Ishikawa (cell line): ENCODE results near the gene NEK7.

Source experiments
- CEBPB ChIP-seq: IDR thresholded peaks from 2 replicates; pipeline ENCODE4 v1.6.1; 2012
- CREB1 ChIP-seq: IDR thresholded peaks from 2 replicates; pipeline ENCODE4 v1.6.1; 2012; ENCODE audit warnings: low read depth
- EGR1 ChIP-seq: IDR thresholded peaks from 2 replicates; pipeline ENCODE4 v1.6.1; 2012
- EP300 ChIP-seq: IDR thresholded peaks from 2 replicates; pipeline ENCODE4 v1.6.1; 2012; ENCODE audit warnings: borderline replicate concordance
- FOXM1 ChIP-seq: IDR thresholded peaks from 2 replicates; pipeline ENCODE4 v1.6.1; 2012; ENCODE audit warnings: low read depth, borderline replicate concordance
- MAX ChIP-seq: IDR thresholded peaks from 2 replicates; pipeline ENCODE4 v1.6.1; 2012
- NFIC ChIP-seq: IDR thresholded peaks from 2 replicates; pipeline ENCODE4 v1.6.1; 2012
- RAD21 ChIP-seq: IDR thresholded peaks from 2 replicates; pipeline ENCODE4 v1.6.1; 2012; ENCODE audit warnings: low read depth
- TAF1 ChIP-seq: IDR thresholded peaks from 2 replicates; pipeline ENCODE4 v1.6.1; 2012; ENCODE audit warnings: low read depth, mild to moderate bottlenecking
- TCF12 ChIP-seq: IDR thresholded peaks from 2 replicates; pipeline ENCODE4 v1.6.1; 2012; ENCODE audit warnings: low read depth
- TEAD4 ChIP-seq: IDR thresholded peaks from 2 replicates; pipeline ENCODE4 v1.6.1; 2012
- YY1 ChIP-seq: IDR thresholded peaks from 2 replicates; pipeline ENCODE4 v1.6.1; 2012; ENCODE audit warnings: low read depth
- ZBTB7A ChIP-seq: IDR thresholded peaks from 2 replicates; pipeline ENCODE4 v1.6.1; 2012; ENCODE audit warnings: low read depth
- TF ChIP-seq, protein P1 (sequence below): IDR thresholded peaks from 2 replicates; pipeline ENCODE4 v1.6.1; 2012
- TF ChIP-seq, protein P2 (sequence below): IDR thresholded peaks from 2 replicates; pipeline ENCODE4 v1.6.1; 2012; ENCODE audit warnings: low read depth, mild to moderate bottlenecking

Gene NEK7

GRCh38 chr1:198160946-198161614 lies 4.3 kb downstream of the NEK7 start:
- TF ChIP-seq TEAD4 (no peak), RAD21 (no peak), CREB1 (no peak), TCF12 (no peak), MAX (no peak), FOXM1 (no peak), CEBPB (no peak), ZBTB7A (no peak), TAF1 (no peak), YY1 (no peak), NFIC (no peak), EGR1 (no peak)
- TF ChIP-seq, protein P1, sequence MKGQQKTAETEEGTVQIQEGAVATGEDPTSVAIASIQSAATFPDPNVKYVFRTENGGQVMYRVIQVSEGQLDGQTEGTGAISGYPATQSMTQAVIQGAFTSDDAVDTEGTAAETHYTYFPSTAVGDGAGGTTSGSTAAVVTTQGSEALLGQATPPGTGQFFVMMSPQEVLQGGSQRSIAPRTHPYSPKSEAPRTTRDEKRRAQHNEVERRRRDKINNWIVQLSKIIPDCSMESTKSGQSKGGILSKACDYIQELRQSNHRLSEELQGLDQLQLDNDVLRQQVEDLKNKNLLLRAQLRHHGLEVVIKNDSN, result no peak
- TF ChIP-seq, protein P2, sequence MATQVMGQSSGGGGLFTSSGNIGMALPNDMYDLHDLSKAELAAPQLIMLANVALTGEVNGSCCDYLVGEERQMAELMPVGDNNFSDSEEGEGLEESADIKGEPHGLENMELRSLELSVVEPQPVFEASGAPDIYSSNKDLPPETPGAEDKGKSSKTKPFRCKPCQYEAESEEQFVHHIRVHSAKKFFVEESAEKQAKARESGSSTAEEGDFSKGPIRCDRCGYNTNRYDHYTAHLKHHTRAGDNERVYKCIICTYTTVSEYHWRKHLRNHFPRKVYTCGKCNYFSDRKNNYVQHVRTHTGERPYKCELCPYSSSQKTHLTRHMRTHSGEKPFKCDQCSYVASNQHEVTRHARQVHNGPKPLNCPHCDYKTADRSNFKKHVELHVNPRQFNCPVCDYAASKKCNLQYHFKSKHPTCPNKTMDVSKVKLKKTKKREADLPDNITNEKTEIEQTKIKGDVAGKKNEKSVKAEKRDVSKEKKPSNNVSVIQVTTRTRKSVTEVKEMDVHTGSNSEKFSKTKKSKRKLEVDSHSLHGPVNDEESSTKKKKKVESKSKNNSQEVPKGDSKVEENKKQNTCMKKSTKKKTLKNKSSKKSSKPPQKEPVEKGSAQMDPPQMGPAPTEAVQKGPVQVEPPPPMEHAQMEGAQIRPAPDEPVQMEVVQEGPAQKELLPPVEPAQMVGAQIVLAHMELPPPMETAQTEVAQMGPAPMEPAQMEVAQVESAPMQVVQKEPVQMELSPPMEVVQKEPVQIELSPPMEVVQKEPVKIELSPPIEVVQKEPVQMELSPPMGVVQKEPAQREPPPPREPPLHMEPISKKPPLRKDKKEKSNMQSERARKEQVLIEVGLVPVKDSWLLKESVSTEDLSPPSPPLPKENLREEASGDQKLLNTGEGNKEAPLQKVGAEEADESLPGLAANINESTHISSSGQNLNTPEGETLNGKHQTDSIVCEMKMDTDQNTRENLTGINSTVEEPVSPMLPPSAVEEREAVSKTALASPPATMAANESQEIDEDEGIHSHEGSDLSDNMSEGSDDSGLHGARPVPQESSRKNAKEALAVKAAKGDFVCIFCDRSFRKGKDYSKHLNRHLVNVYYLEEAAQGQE, result no peak

DNA sequence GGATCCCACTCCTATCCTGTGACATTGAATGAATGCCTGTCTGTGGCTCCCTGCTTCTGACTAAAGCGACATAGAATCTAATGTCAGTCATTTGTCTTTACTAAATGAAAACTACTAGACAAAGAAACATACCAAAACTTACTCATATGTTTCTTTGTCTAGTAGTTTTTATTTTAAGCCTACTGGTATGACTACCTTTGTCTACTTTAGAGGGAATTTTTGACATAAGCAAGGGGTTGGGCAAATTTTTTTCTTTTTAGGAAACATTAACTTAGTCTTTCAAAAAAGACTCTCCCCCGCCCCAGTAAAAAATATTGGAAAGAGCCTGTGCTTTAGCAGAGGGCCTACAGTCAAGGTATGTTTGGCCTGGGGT lies 4.9 kb downstream of the NEK7 start:
- TF ChIP-seq, protein P1, result no peak
- TF ChIP-seq EGR1, result no peak
- no peak for TF ChIP-seq TCF12
- no peak for TF ChIP-seq CEBPB
- no peak for TF ChIP-seq NFIC
- TF ChIP-seq TEAD4, result no peak
- TF ChIP-seq, protein P2, result no peak
- TF ChIP-seq CREB1, result no peak
- TF ChIP-seq RAD21, result no peak
- TF ChIP-seq TAF1, result no peak
- no peak for TF ChIP-seq MAX
- TF ChIP-seq FOXM1, result no peak
- TF ChIP-seq EP300, result no peak
- TF ChIP-seq YY1, result no peak
- TF ChIP-seq ZBTB7A, result no peak

DNA sequence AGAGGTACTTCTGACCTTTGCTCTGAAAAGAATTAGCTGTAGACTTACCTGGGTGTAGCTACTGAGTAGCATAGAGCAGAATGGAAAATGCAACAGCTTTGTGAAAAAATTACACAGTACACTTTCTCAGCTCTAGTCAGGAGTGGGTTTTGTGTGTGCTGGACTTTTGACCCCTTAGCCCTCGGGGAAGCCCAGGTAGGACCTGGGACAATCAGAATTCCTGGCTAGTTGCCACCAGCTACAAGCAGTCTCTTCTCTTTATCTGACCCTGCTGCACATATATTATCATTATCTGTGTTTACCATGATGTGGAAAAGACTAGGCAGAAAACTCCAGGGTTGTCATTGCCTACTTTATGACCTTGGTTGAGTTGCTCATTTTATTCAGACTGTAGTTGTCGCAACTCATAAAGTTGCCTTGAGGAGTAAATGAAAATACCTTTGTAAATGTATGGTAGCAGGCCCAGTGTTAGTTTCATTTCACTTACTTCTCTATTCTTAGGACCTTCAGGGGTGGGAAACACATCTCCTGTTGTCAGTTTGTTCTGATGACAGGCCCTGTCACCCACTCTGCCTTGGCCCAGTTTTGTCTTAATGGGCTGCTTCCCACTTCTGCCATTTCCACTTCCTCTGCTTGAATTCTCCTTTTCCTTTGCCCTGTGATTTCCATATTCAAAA lies 5.4 kb downstream of the NEK7 start:
- TF ChIP-seq FOXM1, result no peak
- no peak for TF ChIP-seq TEAD4
- no peak for TF ChIP-seq CEBPB
- no peak for TF ChIP-seq CREB1

GRCh38 chr1:198165927-198166647 lies 9.3 kb downstream of the NEK7 start:
- TF ChIP-seq CEBPB, result no peak

DNA sequence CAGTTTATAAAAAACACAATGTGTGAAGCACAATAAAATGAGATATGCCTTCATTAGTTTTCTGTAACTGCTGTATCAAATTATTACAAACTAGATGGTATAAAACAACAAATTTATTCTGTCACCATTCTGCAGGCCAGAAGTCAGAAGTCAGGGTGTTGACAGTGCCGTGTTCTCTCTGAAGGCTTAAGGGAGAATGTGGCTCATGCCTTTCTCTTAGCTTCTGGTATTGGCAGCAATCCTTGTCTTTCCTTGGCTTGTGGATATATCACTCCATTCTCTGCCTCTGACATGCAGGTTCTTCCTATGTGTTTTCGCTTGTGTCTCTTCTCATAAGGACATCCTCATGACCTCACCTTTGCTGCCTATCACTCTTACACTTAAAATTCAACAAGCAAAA lies 10.1 kb downstream of the NEK7 start:
- TF ChIP-seq TEAD4, result no peak
- TF ChIP-seq CEBPB, result no peak
- TF ChIP-seq RAD21, result no peak
- TF ChIP-seq ZBTB7A, result no peak
- no peak for TF ChIP-seq MAX
- TF ChIP-seq EGR1, result no peak
- TF ChIP-seq, protein P2, result no peak
